Peyer's patch (tissue), 4 donors: ENCODE data around the gene DLGAP1.

Experiments used
- CTCF ChIP-seq, 6 experiments: fragments of 450-650 bp in 4 of 6; fragments of 200-600 bp in 2 of 6; sonication (generic) in 1 of 6; IDR thresholded peaks; one replicate each; pipeline ENCODE4 v1.5.1; 2017 to 2019; ENCODE audit warnings: antibody characterized with exemption in 6 of 6, mild to moderate bottlenecking in 3 of 6, moderate library complexity in 1 of 6
- POLR2A ChIP-seq, 2 donors: fragments of 450-650 bp; IDR thresholded peaks; one replicate each; pipeline ENCODE4 v1.5.1; 2017; ENCODE audit warnings: antibody characterized with exemption in 2 of 2, mild to moderate bottlenecking in 2 of 2, moderate library complexity in 2 of 2

GRCh38 chr18:3653263-3653850 is 801.8 kb downstream of the DLGAP1 start:
- no peak for TF ChIP-seq CTCF (IDR thresholded peaks at IDR 0.05)
- no peak for TF ChIP-seq POLR2A (IDR thresholded peaks at IDR 0.05)
